A549 (cell line): ENCODE results near the gene TOPBP1.

Source experiments
- CEBPB ChIP-seq, 2 experiments: fragments of >200 bp in 1 of 2; sonication (Bioruptor Twin) in 1 of 2; formaldehyde crosslinking in 1 of 2; IDR thresholded peaks; 2 replicates each; pipeline ENCODE4 v1.6.1; 2012 to 2016
- HEYL ChIP-seq: fragments of 250-450 bp; sonication (Bioruptor Pico); IDR thresholded peaks from 2 replicates; pipeline ENCODE4 v1.8.0; 2021; ENCODE audit warnings: mild to moderate bottlenecking, moderate library complexity
- HMGXB4 ChIP-seq: fragments of 250-450 bp; sonication (Bioruptor Pico); IDR thresholded peaks from 2 replicates; pipeline ENCODE4 v1.5.0; 2021; ENCODE audit warnings: mild to moderate bottlenecking, moderate library complexity, borderline replicate concordance
- JUN ChIP-seq, 2 experiments: fragments of >200 bp; sonication (Bioruptor Twin); formaldehyde crosslinking; IDR thresholded peaks; 2 replicates in 1 of 2; 3 replicates in 1 of 2; pipeline ENCODE4 v1.6.1; 2016 to 2017
- MYC ChIP-seq: IDR thresholded peaks from 2 replicates; pipeline ENCODE4 v1.6.1; 2012; ENCODE audit warnings: mild to moderate bottlenecking, inconsistent platforms, low read length, improper control_type of control experiment, borderline replicate concordance
- POLR2A ChIP-seq: IDR thresholded peaks from 2 replicates; pipeline ENCODE4 v1.6.1; 2012; ENCODE audit warnings: mild to moderate bottlenecking, low read length
- RAD21 ChIP-seq, 2 experiments: fragments of >200 bp in 1 of 2; sonication (Bioruptor Twin) in 1 of 2; formaldehyde crosslinking in 1 of 2; IDR thresholded peaks in 1 of 2; conservative IDR thresholded peaks in 1 of 2; 2 replicates in 1 of 2; 3 replicates in 1 of 2; pipeline ENCODE4 v1.6.1; 2012 to 2018; ENCODE audit warnings: inconsistent platforms in 1 of 2
- REST ChIP-seq: fragments of 200-600 bp; sonication (generic); IDR thresholded peaks from 2 replicates; pipeline ENCODE4 v1.6.1; 2016; ENCODE audit warnings: antibody characterized with exemption, mild to moderate bottlenecking, moderate library complexity
- RFX5 ChIP-seq: fragments of 450-650 bp; IDR thresholded peaks from 2 replicates; pipeline ENCODE4 v1.7.1; 2014; ENCODE audit warnings: antibody characterized with exemption, mild to moderate bottlenecking, moderate library complexity
- SMC3 ChIP-seq: fragments of >200 bp; sonication (Bioruptor Twin); formaldehyde crosslinking; IDR thresholded peaks from 3 replicates; pipeline ENCODE4 v1.6.1; 2018; ENCODE audit warnings: inconsistent platforms
- SREBF2 ChIP-seq: fragments of 450-650 bp; IDR thresholded peaks from 2 replicates; pipeline ENCODE4 v1.6.1; 2014; ENCODE audit warnings: mild to moderate bottlenecking, moderate library complexity
- ZC3H11A ChIP-seq: fragments of 450-650 bp; IDR thresholded peaks from 2 replicates; pipeline ENCODE4 v1.6.1; 2014; ENCODE audit warnings: antibody characterized with exemption, mild to moderate bottlenecking
- TF ChIP-seq, protein P1 (sequence below): fragments of >200 bp; sonication (Bioruptor Twin); formaldehyde crosslinking; IDR thresholded peaks from 3 replicates; pipeline ENCODE4 v1.5.1; 2016
- TF ChIP-seq, protein P2 (sequence below): fragments of 450-650 bp; IDR thresholded peaks from 2 replicates; pipeline ENCODE4 v1.6.1; 2014; ENCODE audit warnings: antibody characterized with exemption

DNA sequence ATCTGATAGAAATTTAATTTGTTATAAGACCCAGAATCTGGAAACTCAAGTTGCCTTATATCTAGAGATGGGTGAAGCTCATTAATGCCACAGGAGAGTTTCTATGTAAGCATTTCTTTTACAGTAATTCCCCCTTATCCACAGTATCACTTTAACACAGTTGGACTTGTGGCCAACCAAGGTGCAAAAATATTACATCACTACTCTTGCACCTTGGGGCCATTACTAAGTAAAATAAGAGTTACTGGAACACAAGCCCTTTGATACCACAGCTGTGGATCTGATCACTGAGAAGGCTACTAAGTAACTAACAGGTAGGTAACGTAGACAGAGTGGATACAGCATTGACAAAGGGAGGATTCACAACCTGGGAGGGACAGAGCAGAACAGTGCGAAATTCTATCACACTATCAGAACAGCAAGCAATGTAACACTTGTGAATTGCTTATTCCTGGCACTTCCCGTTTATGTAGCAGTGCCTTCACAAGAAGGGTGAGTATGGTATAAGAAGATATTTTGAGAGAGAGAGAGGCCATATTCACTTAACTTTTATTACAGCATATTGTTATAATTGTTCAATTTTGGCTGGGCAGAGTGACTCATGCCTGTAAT, 33.9 kb upstream of the TOPBP1 start:
- TF ChIP-seq, protein P1, sequence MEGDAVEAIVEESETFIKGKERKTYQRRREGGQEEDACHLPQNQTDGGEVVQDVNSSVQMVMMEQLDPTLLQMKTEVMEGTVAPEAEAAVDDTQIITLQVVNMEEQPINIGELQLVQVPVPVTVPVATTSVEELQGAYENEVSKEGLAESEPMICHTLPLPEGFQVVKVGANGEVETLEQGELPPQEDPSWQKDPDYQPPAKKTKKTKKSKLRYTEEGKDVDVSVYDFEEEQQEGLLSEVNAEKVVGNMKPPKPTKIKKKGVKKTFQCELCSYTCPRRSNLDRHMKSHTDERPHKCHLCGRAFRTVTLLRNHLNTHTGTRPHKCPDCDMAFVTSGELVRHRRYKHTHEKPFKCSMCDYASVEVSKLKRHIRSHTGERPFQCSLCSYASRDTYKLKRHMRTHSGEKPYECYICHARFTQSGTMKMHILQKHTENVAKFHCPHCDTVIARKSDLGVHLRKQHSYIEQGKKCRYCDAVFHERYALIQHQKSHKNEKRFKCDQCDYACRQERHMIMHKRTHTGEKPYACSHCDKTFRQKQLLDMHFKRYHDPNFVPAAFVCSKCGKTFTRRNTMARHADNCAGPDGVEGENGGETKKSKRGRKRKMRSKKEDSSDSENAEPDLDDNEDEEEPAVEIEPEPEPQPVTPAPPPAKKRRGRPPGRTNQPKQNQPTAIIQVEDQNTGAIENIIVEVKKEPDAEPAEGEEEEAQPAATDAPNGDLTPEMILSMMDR, result no peak
- no peak for TF ChIP-seq JUN (IDR thresholded peaks at IDR 0.05)
- TF ChIP-seq MYC, result no peak
- TF ChIP-seq, protein P2, sequence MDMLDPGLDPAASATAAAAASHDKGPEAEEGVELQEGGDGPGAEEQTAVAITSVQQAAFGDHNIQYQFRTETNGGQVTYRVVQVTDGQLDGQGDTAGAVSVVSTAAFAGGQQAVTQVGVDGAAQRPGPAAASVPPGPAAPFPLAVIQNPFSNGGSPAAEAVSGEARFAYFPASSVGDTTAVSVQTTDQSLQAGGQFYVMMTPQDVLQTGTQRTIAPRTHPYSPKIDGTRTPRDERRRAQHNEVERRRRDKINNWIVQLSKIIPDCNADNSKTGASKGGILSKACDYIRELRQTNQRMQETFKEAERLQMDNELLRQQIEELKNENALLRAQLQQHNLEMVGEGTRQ, result no peak
- TF ChIP-seq RAD21 (conservative IDR thresholded peaks at IDR 0.05 in 1 of 2, IDR thresholded peaks at IDR 0.05 in 1 of 2), result no peak
- TF ChIP-seq HEYL (CRISPR knock-in tag), result no peak
- no peak for TF ChIP-seq RFX5
- TF ChIP-seq REST, result no peak
- TF ChIP-seq HMGXB4, result no peak
- TF ChIP-seq SMC3, result no peak
- TF ChIP-seq ZC3H11A, result no peak
- no peak for TF ChIP-seq SREBF2
- no peak for TF ChIP-seq CEBPB (IDR thresholded peaks at IDR 0.05)
- no peak for TF ChIP-seq POLR2A
